ENCODE data around the gene GVQW3.

Gene GVQW3

GRCh38 chr11:76445121-76446084, 64.3 kb downstream of the GVQW3 start:
- DNase-seq = peak; percentile 93

GRCh38 chr11:76448506-76448905, 67.4 kb downstream of the GVQW3 start:
- no peak for DNase-seq

- no peak for DNase-seq
Observed at GRCh38 chr11:76453248-76453647, 72.1 kb downstream of the GVQW3 start.

- DNase-seq = peak; percentile 68
Observed at GRCh38 chr11:76455331-76455730, 74.2 kb downstream of the GVQW3 start.

GRCh38 chr11:76455931-76456330, 74.8 kb downstream of the GVQW3 start:
- no peak for DNase-seq

- DNase-seq = no peak
Observed at GRCh38 chr11:76456571-76456970, 75.4 kb downstream of the GVQW3 start.

Measured in fibroblast of skin of scalp (primary cell).